MM.1S (cell line): Measurements from ENCODE around the gene SETBP1.

Experiments used
- CTCF ChIP-seq: fragments of 300-600 bp; sonication (generic); IDR thresholded peaks from 2 replicates; pipeline ENCODE4 v1.5.1; 2016; ENCODE audit warnings: antibody characterized with exemption, low read length, mixed read lengths
- EZH2phosphoT487 ChIP-seq: fragments of 300-600 bp; sonication (generic); IDR thresholded peaks from 2 replicates; pipeline ENCODE4 v1.6.1; 2018; ENCODE audit warnings: antibody characterized with exemption, low read length

GRCh38 chr18:44682201-44682870, 1.6 kb downstream of the SETBP1 start:
- TF ChIP-seq CTCF: no peak
- TF ChIP-seq EZH2phosphoT487: no peak
